Measurements from ENCODE around the gene SAMD4A.
"Not testable (repeated sequence)": the region's sequence is repeated elsewhere in the genome, so short reads cannot be mapped to it uniquely, and the experiment has no call there.

SAMD4A gene

DNA sequence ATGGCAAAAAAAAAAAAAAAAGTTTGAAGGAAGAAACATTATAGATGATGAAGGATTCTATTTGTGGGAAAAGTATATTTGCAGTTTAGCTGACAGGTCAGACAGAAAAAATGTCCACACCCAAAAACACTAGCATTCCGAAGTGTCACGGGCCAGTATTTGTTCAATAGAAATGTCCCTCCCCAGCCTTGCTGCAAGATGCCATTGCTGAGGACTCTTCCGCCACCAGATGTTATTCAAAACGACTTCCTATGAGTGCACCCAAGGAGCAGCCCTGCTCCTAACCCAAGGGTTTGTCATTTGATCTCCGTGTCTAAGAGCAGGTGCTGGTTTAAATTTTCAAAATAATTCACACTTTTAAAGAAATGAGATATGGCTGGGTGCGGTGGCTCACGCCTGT is 172.6 kb downstream of the SAMD4A start:
- no peak for DNase-seq

DNA sequence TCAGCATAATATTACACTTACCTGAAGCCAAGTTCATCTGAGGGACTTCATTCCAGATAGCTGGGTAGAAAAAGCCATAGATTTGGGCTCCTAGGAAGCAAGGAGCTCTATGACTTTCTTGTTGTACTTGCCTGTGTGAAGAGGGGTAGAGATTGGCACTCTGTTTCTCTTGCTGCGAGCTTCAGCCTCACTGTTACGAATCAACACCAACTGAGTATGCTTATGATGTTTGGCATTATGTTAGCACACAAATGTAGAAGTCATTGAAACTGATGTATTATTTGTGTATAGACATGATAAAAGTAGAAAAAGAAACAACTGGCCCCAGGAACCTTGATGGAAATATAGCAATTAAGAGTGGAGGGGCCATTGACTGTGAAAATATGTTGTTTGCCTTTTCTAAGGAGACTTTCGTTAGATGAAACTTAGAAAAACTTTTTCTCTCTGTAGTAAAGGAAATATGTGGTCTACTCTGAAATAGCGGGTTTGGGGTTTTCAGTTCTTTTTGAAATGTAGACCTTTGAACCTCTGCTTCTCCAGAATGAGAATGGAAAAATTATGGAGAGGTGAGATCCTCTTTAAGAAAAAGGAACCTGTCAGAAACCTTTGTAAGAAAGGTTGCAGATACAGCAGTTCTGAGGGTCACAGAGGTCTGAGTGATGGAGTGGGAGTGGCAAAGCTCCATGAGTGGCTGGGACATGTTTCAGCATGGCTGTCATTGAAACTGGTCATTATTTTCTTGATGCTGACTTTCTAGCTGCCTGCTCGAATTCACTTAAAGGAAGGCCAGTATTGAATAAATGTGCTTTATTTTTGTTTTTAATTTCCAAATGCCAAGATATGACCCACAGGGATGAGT is 175.8 kb downstream of the SAMD4A start:
- DNase-seq: no peak

DNA sequence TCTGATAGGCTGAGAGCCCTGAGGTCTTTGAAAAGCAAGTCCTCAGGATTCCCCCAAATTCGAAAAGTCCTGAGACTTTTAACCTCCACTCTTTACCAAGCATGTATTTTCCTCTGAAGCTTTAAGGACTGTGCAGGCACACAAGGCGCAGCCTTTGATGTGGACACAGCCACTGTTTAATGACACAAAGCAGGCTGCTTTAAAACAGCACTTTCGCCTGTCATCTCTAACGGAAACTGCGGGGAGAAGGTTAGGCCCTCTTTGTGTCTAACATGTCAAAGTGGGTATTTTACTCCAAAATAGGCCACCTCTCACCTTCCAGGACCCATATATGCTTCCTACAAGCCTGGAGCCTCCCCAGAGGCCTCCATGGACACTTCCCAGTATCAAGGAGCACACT is 176.5 kb downstream of the SAMD4A start:
- DNase-seq: no peak

DNA sequence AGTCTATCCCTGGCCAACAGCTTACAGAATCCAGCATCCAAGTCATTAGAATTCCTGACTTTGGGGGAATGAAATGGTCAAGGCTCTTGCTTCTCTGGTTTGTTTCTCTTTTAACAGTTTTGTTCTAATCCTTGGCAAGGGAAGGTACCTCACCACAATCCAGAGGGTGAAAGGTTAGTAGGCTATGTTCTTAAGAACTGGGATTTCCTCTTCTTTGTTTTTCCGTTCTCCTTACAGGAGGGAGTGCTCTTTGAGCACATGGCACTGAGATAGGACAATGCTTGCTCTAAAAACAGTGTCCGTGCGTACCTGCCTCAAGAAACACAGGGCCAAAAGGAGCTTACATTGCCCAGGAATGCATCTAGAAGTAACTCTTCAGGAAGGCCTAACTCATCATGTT is 179.1 kb downstream of the SAMD4A start:
- DNase-seq: no peak

DNA sequence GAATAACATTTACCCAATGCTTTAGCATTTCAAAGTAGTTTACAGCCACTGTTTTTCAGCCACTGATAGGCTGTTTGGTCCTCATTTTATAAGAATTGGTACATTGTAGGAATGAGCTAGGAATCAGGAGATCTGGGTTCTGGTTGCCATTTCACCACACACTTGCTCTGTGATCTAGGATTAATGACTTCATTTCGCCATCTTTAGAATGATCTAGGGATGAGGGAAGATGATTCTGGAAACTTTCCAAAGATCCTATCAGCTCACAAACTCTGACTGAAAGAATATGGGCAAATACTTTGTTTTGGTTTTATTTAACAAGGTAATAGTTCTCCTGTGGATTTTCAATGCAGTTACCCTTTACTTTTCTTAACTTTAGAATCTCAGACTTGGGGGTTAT is 180.7 kb downstream of the SAMD4A start:
- DNase-seq: no peak

DNA sequence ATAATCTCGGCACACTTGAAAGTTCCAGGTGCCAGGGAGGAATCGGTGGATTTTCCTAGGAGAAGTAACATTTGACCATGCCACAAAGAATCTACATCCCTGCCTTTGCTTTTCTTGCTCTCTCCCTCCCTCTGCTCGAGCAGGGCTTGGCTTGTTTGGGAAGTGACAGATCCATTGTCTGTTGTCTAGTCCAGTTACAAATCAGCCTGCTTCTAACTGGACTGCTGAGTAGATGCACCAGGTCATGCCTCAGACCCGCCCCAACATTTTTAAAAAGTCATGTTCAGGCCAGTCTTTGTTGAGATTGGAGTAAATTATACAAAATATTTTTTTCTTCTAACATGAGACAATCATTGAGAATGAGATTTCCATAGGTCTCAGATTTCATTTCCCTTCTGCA is 182.3 kb downstream of the SAMD4A start:
- no peak for DNase-seq

DNA sequence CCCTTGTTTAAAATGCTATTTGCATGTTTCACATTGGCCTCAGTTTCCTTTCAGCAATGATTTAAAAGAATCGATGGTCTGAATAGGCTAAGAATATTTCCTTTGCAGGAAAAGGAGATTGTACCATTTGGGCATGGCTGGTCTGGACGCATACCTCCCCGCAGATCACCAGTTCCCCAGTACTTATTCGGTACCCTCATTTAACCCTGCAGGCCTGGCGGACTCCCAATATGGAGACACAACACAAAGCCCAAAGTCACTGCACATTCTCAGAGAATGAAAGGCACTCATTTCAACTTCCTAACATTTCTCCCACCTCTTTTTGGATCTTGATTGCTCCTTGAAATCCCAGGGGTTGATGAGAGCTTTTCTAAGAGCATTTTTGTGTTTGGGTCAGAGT is 182.8 kb downstream of the SAMD4A start:
- no peak for DNase-seq

DNA sequence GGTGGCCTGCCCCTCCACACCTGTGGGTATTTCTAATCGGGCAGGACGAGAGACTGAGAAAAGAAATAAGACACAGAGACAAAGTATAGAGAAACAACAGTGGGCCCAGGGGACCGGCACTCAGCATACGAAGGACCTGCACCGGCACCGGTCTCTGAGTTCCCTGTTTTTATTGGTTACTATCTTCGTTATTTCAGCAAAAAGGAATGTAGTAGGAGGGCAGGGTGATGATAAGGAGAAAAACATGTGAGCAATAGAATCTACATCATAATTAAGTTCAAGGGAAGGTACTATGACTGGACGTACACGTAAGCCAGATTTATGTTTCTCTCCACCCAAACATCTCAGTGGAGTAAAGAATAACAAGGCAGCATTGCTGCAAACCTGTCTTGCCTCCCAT is 185.7 kb downstream of the SAMD4A start:
- not testable (repeated sequence) for DNase-seq

DNA sequence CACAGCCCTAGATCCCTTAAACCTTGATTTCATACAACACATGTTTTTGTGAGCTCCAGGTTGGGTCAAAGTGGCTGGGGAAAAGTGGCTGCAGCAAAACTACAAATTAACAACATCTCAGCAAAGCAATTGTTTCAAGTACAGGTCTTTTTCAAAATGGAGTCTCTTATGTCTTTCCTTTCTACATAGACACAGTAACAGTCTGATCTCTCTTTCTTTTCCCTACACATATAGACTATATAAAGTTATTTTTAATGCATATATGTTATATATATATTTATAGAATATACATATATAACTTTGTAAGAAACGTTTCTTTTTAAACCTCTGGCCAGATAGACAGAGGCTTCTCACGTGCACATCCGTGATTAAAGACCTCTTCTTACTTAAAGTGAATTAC is 186.5 kb downstream of the SAMD4A start:
- not testable (repeated sequence) for DNase-seq

DNA sequence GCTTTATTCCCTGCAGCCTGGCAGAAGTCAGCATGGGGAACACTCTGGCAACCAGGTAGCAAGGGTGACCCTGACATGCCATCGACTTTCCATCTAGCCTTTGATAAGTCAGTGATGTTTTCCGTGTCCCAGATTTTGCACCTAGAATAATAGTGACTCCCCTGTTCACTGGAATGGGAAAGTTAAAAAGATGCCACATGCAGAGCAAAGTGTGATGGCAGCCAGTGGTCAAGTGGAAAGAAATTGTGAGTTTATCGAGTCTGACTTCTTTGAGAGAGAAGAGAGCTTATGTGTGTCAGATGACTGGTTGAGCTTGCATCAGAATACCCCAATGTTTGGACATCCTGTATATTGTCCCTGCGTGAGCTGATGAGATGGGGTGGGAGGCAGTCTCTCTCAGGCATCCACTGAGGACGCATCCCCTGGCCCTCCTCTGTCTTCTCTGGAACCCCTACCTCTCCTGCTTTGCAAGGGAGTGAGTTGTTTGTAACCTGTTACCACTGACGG is 187.2 kb downstream of the SAMD4A start:
- no peak for DNase-seq

DNA sequence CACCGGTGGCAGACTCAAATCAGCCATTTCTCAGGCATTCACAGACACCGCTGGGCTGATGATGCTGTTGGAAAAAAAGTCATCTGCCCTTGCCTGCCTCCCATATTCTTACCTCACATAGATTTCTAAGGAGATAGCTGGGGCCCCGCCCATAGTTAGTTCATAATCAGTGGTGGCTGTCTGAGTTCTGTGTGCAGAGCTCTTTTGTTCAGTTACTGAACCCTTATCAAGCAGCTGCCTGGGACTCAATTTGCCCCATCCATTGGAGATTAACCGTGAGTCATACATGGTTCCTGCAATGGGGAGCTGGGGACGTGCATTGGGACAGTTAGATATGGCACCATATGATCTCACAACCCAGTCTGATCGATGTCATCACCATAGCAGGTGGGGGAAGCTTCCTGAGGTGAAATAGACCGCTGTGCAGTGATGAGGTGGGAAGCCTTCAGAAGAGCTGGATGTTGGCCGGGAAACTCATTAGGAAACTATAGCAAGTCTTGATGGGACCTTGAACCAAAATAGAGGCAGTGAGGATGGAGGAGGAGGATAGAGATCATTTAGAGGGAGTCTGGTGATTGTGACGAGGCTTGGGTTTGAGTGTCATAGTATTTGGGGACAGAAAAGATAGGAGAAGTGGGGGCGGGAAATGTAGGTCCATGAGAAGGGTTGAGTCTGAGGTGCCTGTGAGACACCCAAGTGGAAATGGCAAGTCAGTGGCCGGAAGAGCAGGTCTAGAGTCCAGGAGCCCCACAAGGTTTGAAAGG is 187.9 kb downstream of the SAMD4A start:
- DNase-seq: no peak

DNA sequence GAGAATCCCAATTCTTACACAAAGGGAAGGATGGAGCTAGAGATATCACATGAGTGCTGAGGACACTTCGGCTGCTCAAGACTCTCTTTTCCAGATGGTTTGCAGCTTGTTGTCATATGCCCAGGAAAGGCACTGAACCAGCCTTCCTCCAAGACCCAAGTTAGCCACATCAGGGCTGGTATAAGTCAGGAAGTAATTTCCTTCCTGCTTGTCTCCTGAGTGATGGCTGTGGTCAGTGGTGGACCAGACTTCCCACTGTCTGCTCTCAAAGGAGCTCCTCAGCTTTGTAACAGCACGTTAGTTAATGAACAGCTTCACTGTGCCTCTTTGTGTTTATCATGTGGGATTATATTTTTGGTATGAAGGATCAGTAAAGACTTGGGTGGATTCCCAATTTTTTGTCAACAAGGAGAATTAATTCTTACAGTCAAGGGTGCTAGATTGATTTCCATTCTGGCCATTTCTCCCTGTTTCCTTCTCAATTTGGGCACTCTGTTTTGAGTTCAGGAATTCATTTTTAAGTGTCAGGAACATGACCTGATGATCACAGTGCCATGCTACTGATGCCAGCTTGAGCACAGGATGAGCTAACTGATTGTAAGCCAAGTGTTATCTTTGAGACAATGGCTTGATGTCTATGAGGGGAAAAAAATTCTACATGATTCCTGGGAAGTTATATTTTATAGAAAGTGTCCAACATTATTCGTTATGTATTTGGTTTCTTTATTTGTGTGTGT is 189.9 kb downstream of the SAMD4A start:
- no peak for DNase-seq

DNA sequence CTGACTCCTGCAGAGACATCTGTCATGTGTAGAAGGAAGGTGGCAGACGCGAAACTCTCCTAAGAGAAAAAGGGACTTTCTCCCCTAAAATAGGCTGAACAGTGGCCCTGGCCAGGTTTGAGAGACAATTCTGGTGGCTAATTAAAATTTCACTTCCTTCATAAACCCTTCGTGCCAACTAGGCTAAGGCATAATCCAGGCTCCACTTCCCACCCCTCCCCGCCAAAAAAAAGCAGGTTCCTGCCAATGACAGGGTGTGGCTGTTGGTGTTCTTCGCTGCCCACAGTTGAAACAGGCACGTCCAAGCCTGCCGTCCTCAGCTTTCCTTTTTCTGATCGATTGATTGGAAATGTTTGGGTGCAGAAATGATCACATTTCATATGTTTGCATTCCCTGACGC is 191.1 kb downstream of the SAMD4A start:
- no peak for DNase-seq

DNA sequence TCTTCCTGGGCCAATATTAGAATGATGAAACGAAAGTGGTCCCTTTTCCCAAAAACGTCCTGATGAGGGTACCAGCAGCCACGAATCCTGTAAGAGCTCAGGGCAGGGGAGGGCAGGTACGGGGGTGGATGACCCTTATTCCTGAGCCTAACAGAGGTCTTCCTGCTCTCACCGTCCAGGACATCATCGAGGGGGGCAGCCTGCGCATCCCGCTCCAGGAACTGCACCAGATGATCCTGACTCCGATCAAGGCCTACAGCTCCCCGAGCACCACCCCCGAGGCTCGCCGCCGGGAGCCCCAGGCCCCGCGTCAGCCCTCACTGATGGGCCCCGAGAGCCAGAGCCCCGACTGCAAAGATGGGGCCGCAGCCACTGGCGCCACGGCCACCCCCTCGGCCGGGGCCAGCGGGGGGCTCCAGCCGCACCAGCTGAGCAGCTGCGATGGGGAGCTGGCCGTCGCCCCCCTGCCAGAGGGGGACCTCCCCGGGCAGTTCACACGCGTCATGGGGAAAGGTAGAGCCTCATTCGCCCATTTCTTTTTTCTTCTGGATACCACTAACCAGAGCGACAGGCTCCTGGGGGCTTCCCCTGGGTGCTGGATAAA is 193.2 kb downstream of the SAMD4A start:
- no peak for DNase-seq

DNA sequence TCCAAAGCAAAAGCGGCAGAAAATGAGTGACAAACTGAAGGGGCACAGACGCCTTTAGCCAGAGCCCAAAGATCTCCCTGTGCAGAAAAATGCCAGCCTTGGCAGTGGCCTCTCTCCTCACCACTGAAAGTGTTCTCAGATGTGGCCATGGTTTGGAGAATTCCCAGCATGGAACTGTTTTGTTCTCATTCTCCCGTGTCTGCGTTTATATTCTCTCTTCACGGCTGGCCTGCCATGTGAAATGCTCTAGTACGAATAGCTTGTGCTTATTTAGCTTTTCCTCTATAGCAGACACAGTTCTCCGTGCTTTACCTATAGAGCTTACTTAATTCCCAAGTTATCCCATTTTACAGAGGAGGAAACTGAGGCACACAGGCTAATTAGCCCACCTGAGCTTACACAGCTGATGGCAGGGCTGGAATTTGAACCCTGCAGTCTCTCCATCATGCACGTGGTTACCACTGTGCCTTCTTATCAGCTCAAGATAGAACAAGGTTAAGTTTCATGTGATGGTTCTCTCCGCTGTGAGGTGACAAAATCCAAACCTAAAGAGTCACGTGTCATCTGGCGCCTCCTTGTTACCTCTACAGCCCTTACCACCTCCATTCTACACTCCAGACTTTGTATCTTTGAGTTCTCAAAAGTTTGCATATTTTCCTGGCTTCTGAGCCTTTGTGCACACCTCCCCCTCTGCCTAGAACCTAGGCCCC is 194.1 kb downstream of the SAMD4A start:
- DNase-seq: no peak

DNA sequence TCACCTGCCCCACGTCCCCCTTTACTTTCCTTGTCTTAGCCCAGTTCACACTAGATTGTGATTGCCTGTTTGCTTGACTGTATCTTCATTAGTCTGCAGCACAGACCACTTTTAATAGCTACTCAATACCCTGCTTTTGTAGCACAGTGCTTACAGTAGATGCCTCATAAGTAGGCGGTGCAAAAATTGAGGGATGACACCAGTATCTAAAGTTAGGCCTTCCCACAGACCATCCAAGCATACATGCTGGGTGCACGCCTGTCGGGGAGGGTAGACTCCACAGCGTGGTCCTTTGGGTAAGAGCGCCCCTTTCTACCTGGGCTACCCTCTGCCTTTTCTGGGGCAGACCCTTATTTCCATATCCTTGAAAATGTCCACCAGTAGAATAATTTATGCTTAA is 194.9 kb downstream of the SAMD4A start:
- DNase-seq: no peak

DNA sequence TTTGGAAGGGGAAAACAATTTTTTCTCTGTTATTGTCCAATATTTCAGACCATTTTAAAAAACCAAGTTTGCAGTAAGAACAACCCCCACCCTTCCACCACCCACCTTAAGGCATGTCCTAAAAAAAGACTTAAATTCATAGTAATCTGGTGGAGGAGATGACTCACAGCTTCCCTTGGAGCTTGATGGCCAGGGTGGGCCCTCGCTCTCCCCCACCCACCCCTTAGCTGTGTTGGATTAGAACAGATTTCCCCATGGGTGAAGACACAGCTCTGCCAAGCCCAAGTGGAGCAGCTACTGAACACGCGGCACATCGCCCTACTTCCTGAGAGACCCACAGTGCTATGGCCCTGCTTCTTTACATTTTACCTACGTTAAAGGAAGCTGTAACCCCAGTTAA is 195.4 kb downstream of the SAMD4A start:
- no peak for DNase-seq

DNA sequence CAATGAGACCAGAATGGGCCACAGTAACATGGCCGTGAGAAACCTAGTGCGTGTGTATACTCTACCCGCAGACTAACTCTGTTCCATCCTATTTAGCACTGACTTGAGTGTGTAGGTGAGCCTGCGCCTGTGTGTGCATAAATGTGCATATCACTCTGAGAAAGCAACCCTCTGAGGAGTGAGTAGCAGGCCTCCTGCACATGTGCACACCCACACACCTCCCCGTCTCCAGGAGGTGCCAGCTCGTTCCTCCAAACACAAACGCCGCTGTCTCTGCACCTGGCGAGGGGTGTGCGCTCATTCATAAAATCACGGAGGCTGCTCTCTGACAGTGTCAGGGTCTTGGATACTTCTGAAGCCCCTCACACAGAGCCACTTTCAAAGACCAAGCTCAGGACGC is 196.8 kb downstream of the SAMD4A start:
- no peak for DNase-seq

DNA sequence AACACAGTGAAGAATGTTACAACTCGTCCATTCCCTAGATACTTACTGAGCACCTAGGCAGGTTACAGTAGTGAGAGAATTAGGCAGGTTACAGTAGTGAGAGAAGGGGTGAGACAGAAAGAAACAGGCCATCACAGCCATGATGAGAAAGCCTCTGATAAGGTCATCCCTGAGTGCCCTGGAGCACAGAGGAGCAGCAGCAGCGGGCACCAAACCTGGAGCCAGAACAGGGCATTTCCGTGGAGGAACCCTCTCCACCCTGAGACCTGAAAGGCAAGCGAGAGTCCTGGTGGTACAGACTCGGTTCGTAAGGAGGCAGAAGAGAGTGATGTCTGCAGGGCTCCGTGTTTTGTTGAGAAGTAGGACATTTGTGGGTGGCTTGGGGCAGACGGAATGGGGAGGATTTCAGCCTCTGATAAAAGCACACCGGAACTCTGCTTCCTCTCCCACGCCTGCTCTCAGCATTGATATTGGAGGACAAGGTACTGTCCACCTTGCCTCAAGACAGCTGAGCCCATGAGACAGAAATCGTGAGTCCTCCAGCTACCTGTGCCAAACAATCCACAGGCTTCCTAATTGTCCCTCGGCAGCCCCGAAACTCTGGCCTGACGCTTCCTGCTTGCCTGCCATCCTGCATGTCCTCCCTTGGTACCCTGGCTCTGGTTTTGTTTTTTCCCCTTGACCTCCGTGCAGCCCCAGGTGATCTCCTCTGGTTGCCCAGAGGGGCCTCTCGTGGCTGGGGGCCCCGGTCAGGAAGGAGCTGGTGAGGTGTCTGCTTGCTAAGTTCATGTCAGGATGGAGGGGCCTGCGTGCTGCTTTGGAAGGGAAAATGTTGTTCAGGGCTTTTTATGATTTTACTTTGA is 199.6 kb downstream of the SAMD4A start:
- DNase-seq: no peak

DNA sequence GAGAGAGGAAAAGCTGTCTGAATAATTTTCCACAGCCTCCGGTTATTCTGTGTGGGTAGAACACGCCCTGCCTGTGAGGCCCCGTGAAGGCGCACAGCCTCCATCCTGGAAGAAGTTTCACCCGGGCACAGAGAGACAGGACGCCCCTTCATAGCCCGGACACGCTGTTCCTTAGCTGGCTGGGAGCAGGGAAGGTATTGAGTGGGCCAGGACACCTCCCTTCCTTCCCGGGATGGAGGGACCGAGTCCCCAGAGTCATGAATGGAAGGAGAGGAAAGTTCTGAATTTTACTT is 200.2 kb downstream of the SAMD4A start:
- no peak for DNase-seq

DNA sequence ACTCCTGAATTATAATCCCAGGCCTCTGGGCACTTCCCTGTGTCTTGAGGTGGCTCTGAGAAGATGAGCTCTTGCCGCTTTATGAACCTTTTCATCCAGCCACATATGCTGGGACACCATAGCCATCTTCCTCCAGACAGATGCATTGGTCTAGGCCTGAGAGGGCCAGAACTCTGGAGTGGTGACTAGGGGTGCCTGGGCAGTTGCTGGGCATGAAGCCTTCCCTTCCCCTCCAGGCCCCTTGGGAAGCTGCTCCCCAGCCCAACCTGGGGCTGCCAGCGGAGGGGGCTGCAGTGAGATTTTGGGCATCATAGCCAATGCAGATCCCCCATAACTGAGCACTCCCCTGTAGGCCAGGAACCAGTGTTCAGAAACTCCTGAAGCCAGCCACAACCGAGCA is 200.5 kb downstream of the SAMD4A start:
- DNase-seq: no peak

Measured in CD4-positive, alpha-beta T cell treated with Interleukin-4 for 1 hour (primary cell).